ENCODE data around the gene TCF3. TPM values are rescaled to one million over a fixed set of nuclear protein-coding genes. Genes with fewer than 3 reads are reported as not detected.

Gene TCF3
- total and polyA plus RNA-seq, 2 donors (not counting 3 experiments of a cell fraction or from before 2014, with no cell fraction given) = 147 to 193 TPM

GRCh38 chr19:1699386-1699785, 47.0 kb upstream of the TCF3 start:
- Histone ChIP-seq H3K4me3 (replicated peaks in 1 of 3; ENCODE audit: insufficient read depth in 1 of 3, low read depth in 1 of 3, low read length in 3 of 3) (no peak overlapping the region), H3K9me3 (replicated peaks; ENCODE audit: control insufficient read depth, insufficient read depth, low read length) (no peaks in the 10 kb centered on the region), H3K4me1 (ENCODE audit: control insufficient read depth, extremely low read depth, insufficient read depth, low read length) (no peaks in the 10 kb centered on the region), H3K27ac (ENCODE audit: insufficient read depth, low read depth, low read length) (no peak overlapping the region), H4K20me1 (replicated peaks; ENCODE audit: control insufficient read depth, extremely low read depth, insufficient read depth, low read length) (no peaks in the 10 kb centered on the region), H3K9me1 (replicated peaks; ENCODE audit: control insufficient read depth, extremely low read depth, insufficient read depth, low read length) (no peaks in the 10 kb centered on the region), H3K79me2 (ENCODE audit: control insufficient read depth, insufficient read depth, low read length) (no peaks in the 10 kb centered on the region), H3K36me3 (ENCODE audit: control insufficient read depth in 2 of 2, extremely low read depth in 1 of 2, insufficient read depth in 2 of 2, low read length in 2 of 2) (no peaks in the 10 kb centered on the region), H3K27me3 (ENCODE audit: control insufficient read depth in 2 of 2, insufficient read depth in 2 of 2, low read length in 2 of 2) (peaks cover 6 to 8% of the 10 kb centered on the region in 2 experiments), H3K4me2 (ENCODE audit: insufficient read depth, low read length) (no peak overlapping the region), H2AFZ (ENCODE audit: low read depth, low read length) (no peak overlapping the region), H3K9ac (replicated peaks; ENCODE audit: extremely low read depth, insufficient read depth, low read length) (no peak overlapping the region)
- intact Hi-C loops (cut with micrococcal nuclease) (no loop called here), dilution Hi-C loops (cut with MboI; ENCODE audit: extremely low pct_ligation_motif_present, low sequenced_read_pairs) (no loop called here)
- CTCF ChIA-PET = no interaction called here
- TF ChIP-seq FOS (IDR thresholded peaks at IDR 0.05; ENCODE audit: borderline replicate concordance, insufficient read depth, low read length) (no peak), MYC (IDR thresholded peaks at IDR 0.05; ENCODE audit: low read depth, low read length) (no peak), MAX (IDR thresholded peaks at IDR 0.05; ENCODE audit: insufficient read depth, insufficient read length) (no peak), JUN (IDR thresholded peaks at IDR 0.05; ENCODE audit: borderline replicate concordance, insufficient read depth, insufficient read length, low read depth) (no peak), POLR2A (IDR thresholded peaks at IDR 0.05; ENCODE audit: low read depth, low read length) (no peak), EZH2 (IDR thresholded peaks at IDR 0.05; ENCODE audit: borderline replicate concordance, low read depth, low read length, severe bottlenecking) (no peak), POLR2AphosphoS5 (IDR thresholded peaks at IDR 0.05; ENCODE audit: insufficient read depth, low read depth, low read length) (no peak), GATA2 (IDR thresholded peaks at IDR 0.05; ENCODE audit: insufficient read depth, insufficient read length, low read depth, low read length) (no peak)
- TF ChIP-seq, protein P1, sequence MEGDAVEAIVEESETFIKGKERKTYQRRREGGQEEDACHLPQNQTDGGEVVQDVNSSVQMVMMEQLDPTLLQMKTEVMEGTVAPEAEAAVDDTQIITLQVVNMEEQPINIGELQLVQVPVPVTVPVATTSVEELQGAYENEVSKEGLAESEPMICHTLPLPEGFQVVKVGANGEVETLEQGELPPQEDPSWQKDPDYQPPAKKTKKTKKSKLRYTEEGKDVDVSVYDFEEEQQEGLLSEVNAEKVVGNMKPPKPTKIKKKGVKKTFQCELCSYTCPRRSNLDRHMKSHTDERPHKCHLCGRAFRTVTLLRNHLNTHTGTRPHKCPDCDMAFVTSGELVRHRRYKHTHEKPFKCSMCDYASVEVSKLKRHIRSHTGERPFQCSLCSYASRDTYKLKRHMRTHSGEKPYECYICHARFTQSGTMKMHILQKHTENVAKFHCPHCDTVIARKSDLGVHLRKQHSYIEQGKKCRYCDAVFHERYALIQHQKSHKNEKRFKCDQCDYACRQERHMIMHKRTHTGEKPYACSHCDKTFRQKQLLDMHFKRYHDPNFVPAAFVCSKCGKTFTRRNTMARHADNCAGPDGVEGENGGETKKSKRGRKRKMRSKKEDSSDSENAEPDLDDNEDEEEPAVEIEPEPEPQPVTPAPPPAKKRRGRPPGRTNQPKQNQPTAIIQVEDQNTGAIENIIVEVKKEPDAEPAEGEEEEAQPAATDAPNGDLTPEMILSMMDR (IDR thresholded peaks at IDR 0.05; ENCODE audit: extremely low read depth in 1 of 2, insufficient read depth in 1 of 2, low read depth in 1 of 2, low read length in 2 of 2) = no peak
- no peak for FAIRE-seq
- BruUV-seq (replicated peaks) = no TSS peak
- POLR2A ChIA-PET = no interaction called here
- DNase-seq (ENCODE audit: low read depth, low spot score) = no peak
